ENCODE measurements around the gene UBTD2.
"Not testable (repeated sequence)": the region's sequence is repeated elsewhere in the genome, so short reads cannot be mapped to it uniquely, and the experiment has no call there.

The UBTD2 gene

GRCh38 chr5:172283020-172283861, at the start of gene UBTD2:
Gene UBTD2 (minus strand): TSS chr5:172283764. CDS start chr5:172283665, 99 bp downstream.
- DNase-seq (ENCODE audit: low read depth, low spot score) = no peak
- POLR2A ChIA-PET = interaction anchor here (1.1 to 1.3 kb wide), 2 partner anchors 16 to 94 kb away, joined by 3 to 4 read pairs; no protein-coding TSS in a partner anchor
- peak; percentile 55 for TF ChIP-seq CTCF (IDR thresholded peaks at IDR 0.05; ENCODE audit: insufficient read depth, low read length, missing control alignments)

GRCh38 chr5:172326901-172327300, 43.3 kb upstream of the UBTD2 start:
- DNase-seq (ENCODE audit: low read depth, low spot score); POLR2A ChIA-PET; CTCF ChIA-PET; H3K4me3 ChIP-seq (ENCODE audit: low read depth, low read length): not testable (repeated sequence)

More at GRCh38 chr5:172283020-172283861, at the start of gene UBTD2:
- peak within 1 kb of the TSS; percentile 75 for H3K4me3 ChIP-seq (ENCODE audit: low read depth, low read length)
- CTCF ChIA-PET = interaction anchor here (0.7 to 3.4 kb wide), 13 partner anchors 9 to 330 kb away, joined by 3 to 25 read pairs (median 3); no protein-coding TSS in a partner anchor

- no peak for TF ChIP-seq CTCF (IDR thresholded peaks at IDR 0.05; ENCODE audit: insufficient read depth, low read length, missing control alignments)
- no peak for DNase-seq (ENCODE audit: low read depth, low spot score)
- ChIA-PET POLR2A (no interaction called here), CTCF (no interaction called here)
- H3K4me3 ChIP-seq (ENCODE audit: low read depth, low read length) = no peak overlapping the region
Measured at GRCh38 chr5:172325452-172325851, 41.9 kb upstream of the UBTD2 start.

- POLR2A ChIA-PET = no interaction called here
- CTCF ChIA-PET = interaction anchor here (0.7 to 1.7 kb wide), 3 partner anchors 29 to 411 kb away, joined by 3 to 4 read pairs (median 4); no protein-coding TSS in a partner anchor
- no peak overlapping the region for H3K4me3 ChIP-seq (ENCODE audit: low read depth, low read length)
- TF ChIP-seq CTCF (IDR thresholded peaks at IDR 0.05; ENCODE audit: insufficient read depth, low read length, missing control alignments) = no peak
- no peak for DNase-seq (ENCODE audit: low read depth, low spot score)
Measured at GRCh38 chr5:172322028-172322965, 38.7 kb upstream of the UBTD2 start.

- ChIA-PET POLR2A (no interaction called here), CTCF (interaction anchor here (0.7 to 1.7 kb wide), 3 partner anchors 28 to 410 kb away, joined by 3 to 4 read pairs (median 4); no protein-coding TSS in a partner anchor)
- no peak overlapping the region for H3K4me3 ChIP-seq (ENCODE audit: low read depth, low read length)
- no peak for TF ChIP-seq CTCF (IDR thresholded peaks at IDR 0.05; ENCODE audit: insufficient read depth, low read length, missing control alignments)
- DNase-seq (ENCODE audit: low read depth, low spot score) = no peak
Measured at GRCh38 chr5:172321593-172321992, 38.0 kb upstream of the UBTD2 start.

- no peak for DNase-seq (ENCODE audit: low read depth, low spot score)
- POLR2A ChIA-PET = no interaction called here
- CTCF ChIA-PET = interaction anchor here (1.0 kb wide), 2 partner anchors 26 to 131 kb away, joined by 4 read pairs; no protein-coding TSS in a partner anchor
- TF ChIP-seq CTCF (IDR thresholded peaks at IDR 0.05; ENCODE audit: insufficient read depth, low read length, missing control alignments) = no peak
- H3K4me3 ChIP-seq (ENCODE audit: low read depth, low read length) = no peak overlapping the region
Measured at GRCh38 chr5:172319708-172320441, 36.3 kb upstream of the UBTD2 start.

Measured in AG04449 (cell line).